ENCODE data around the gene CCT6A. TPM values are rescaled to one million over a fixed set of nuclear protein-coding genes. Genes with fewer than 3 reads are reported as not detected.
A peak's percentile ranks its signal among the peaks of the same experiment; 100 is the strongest.
"Not testable (repeated sequence)": the region's sequence is repeated elsewhere in the genome, so short reads cannot be mapped to it uniquely, and the experiment has no call there.

The CCT6A gene
- total RNA-seq, 4 donors from 2014 or later, result 60.0 to 99.0 (median 77.9) TPM

DNA sequence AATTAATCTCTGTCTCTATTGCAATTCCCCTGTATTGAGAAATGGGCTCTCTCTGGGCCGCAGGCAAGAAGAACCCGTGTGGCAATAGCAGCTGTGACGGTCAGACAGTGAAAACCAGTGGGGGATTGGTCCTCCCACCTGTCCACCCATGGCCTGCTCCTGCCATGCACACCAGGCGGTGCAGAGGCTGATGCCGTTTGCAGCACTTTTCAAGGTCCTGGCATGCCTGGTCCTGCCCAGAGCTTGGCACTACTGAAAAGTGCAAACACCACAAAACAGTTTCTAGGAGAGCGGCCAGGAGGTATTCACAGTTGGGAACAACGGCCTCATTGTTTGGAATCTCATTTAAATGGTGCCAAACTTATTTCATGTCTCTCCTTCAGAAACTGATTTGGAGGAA, 41.9 kb upstream of the CCT6A start:
- TF ChIP-seq POLR2A (IDR thresholded peaks at IDR 0.05), result no peak
- peak in 1 of 2 donors; percentile 67 for TF ChIP-seq EP300 (IDR thresholded peaks at IDR 0.05)
- Histone ChIP-seq H3K4me3 (no peak overlapping the region), H3K27me3 (no peaks in the 10 kb centered on the region), H3K4me1 (peaks cover 0 to 32% (median 0%) of the 10 kb centered on the region in 4 donors), H3K27ac (peak overlapping the region; percentile 15 to 86 (median 61)), H3K36me3 (peaks cover 0 to 39% (median 0%) of the 10 kb centered on the region in 3 donors), H3K9me3 (no peaks in the 10 kb centered on the region)
- no peak for DNase-seq (ENCODE audit: low spot score in 2 of 2)
- WGBS, 2 donors, result 31 to 41% methylated on average over 7 of the region's 7 CpGs

DNA sequence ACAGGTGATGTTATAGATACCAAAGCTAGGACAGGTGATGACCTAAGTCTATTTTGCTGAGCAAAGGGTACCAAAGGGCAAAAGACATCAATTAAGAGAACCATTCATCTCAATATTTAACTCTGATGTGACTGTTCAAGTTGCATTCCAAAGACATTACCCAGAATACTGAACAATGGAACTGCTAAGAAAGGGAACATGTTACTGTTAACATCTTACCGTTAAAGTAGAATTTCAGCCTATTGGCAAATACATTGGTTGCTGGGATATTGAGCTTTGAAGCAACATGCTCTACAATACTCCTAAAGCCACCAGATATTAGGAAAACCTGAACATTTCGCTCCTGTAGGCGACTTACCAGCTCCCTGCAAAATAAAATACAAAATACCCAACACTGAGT, 34.5 kb upstream of the CCT6A start:
- peaks cover 0 to 88% (median 0%) of the 10 kb centered on the region in 3 donors for H3K36me3 ChIP-seq
- H3K27ac ChIP-seq; H3K9me3 ChIP-seq; H3K4me1 ChIP-seq; H3K4me3 ChIP-seq; H3K27me3 ChIP-seq; DNase-seq (ENCODE audit: low spot score in 2 of 2): not testable (repeated sequence)
- 91% methylated on average over 3 of the region's 3 CpGs for WGBS, 2 donors

DNA sequence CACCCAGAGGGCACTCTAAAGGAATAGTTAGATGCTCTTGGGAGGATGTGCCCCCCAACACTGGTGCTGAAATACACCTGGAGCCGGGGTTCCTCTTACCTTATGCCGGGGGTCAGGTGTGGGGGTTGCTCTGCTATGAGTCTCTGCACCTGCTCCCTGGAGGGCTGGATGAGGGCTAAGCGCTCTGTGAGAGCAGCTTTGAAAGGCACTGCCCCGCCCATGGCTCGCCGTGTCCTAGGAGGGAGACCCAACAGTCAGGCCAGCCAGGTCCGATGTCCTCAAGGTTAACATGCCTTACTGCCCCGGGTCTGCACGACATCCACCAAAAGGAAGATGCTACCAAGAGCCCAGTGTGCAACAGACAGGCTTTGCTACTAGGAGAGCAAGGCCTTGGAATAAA, 32.1 kb upstream of the CCT6A start:
- Histone ChIP-seq H3K9me3 (no peaks in the 10 kb centered on the region), H3K36me3 (peaks cover 0 to 73% (median 0%) of the 10 kb centered on the region in 3 donors), H3K4me1 (no peaks in the 10 kb centered on the region), H3K4me3 (no peak overlapping the region), H3K27ac (no peak overlapping the region), H3K27me3 (no peaks in the 10 kb centered on the region)
- 78 to 82% methylated on average over 9 of the region's 9 CpGs for WGBS, 2 donors
- TF ChIP-seq POLR2A (IDR thresholded peaks at IDR 0.05) (no peak), EP300 (IDR thresholded peaks at IDR 0.05) (no peak)
- TF ChIP-seq, protein P1, sequence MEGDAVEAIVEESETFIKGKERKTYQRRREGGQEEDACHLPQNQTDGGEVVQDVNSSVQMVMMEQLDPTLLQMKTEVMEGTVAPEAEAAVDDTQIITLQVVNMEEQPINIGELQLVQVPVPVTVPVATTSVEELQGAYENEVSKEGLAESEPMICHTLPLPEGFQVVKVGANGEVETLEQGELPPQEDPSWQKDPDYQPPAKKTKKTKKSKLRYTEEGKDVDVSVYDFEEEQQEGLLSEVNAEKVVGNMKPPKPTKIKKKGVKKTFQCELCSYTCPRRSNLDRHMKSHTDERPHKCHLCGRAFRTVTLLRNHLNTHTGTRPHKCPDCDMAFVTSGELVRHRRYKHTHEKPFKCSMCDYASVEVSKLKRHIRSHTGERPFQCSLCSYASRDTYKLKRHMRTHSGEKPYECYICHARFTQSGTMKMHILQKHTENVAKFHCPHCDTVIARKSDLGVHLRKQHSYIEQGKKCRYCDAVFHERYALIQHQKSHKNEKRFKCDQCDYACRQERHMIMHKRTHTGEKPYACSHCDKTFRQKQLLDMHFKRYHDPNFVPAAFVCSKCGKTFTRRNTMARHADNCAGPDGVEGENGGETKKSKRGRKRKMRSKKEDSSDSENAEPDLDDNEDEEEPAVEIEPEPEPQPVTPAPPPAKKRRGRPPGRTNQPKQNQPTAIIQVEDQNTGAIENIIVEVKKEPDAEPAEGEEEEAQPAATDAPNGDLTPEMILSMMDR (IDR thresholded peaks at IDR 0.05), result no peak
- DNase-seq (ENCODE audit: low spot score in 2 of 2), result no peak

DNA sequence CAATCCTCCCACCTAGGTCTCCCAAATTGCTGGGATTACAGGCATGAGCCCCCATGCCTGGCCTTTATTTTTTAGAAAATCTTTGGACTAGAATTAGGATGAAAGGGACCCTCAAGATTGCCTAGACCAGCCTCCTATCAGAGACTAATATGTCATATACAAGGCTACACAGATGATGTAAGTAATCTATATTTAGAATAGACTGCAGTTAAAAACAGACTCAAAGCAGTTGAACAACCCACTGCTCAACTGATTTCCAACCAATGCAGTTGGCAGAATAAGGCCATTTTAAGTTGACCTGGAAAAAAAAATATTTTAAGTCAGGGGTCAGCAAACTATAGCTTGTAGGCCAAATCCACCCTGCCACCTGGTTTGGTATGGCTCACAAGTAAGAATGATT, 28.1 kb upstream of the CCT6A start:
- Histone ChIP-seq H3K4me3 (no peak overlapping the region), H3K36me3 (peaks cover 0 to 53% (median 0%) of the 10 kb centered on the region in 3 donors), H3K9me3 (no peaks in the 10 kb centered on the region), H3K4me1 (no peaks in the 10 kb centered on the region), H3K27me3 (no peaks in the 10 kb centered on the region), H3K27ac (no peak overlapping the region)
- no peak for TF ChIP-seq POLR2A (IDR thresholded peaks at IDR 0.05)
- TF ChIP-seq, protein P1 (IDR thresholded peaks at IDR 0.05), result no peak
- TF ChIP-seq EP300 (IDR thresholded peaks at IDR 0.05), result no peak
- no peak for DNase-seq (ENCODE audit: low spot score in 2 of 2)

DNA sequence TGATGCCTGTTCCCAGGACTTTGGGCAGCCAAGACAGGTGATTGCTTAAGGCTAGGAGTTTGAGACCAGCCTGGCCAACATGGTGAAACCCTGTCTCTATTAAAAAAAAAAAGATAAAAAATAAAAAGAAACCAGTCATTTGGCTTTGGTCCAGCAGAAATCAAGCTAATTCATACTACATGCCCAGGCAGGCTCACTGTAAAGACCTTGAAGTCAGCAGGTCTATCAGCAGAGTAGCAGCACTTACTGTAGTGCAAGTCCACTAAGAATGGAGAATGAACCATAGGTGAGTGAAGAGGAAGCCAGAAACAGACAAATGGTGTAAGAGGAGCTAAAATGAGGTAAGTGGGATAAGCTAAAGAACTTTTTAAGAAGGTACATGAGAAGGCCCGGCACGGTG, 25.0 kb upstream of the CCT6A start:
- WGBS, 2 donors, result 73 to 92% methylated on average over 2 of the region's 2 CpGs
- Histone ChIP-seq H3K9me3 (no peaks in the 10 kb centered on the region), H3K4me3 (no peak overlapping the region), H3K4me1 (no peaks in the 10 kb centered on the region), H3K27ac (no peak overlapping the region), H3K27me3 (no peaks in the 10 kb centered on the region), H3K36me3 (peaks cover 0 to 53% (median 0%) of the 10 kb centered on the region in 3 donors)
- no peak for DNase-seq (ENCODE audit: low spot score in 2 of 2)
- TF ChIP-seq EP300 (IDR thresholded peaks at IDR 0.05) (no peak), POLR2A (IDR thresholded peaks at IDR 0.05) (no peak)
- TF ChIP-seq, protein P1 (IDR thresholded peaks at IDR 0.05), result no peak

DNA sequence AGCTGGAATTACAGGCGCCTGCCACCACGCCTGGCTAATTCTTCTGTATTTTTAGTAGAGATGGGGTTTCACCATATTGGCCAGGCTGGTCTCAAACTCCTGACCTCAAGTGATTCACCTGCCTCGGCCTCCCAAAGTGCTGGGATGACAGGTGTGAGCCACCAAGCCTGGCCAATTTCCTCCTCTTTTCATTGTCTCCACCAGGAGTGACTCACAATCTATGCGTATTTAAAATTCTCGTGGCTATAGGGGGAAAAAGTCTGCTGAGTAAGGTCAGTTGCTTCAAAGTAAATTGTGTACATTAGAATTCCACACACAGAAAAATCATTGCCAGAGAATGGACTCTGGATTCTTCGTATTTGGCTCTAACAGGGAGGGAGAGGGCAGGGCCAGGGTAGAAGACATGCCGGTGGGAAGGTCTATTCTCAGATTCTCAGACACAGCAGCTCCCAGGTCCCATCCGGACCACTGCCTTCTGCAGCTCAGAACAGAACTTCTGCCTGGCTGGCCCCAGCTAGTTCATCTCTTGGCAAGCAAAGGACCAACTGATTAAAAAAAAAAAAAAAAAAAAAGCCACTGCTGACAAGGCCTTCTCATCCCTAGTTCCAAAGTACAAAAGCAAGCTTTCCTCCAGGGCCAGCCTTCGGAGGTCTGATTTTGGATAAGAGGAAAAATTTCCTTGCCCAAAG, 22.5 kb upstream of the CCT6A start:
- Histone ChIP-seq H3K27ac (no peak overlapping the region), H3K36me3 (peaks cover 0 to 47% (median 0%) of the 10 kb centered on the region in 3 donors), H3K4me3 (no peak overlapping the region), H3K27me3 (no peaks in the 10 kb centered on the region), H3K9me3 (no peaks in the 10 kb centered on the region), H3K4me1 (peaks cover 0 to 7% (median 3%) of the 10 kb centered on the region in 4 donors)
- TF ChIP-seq EP300 (IDR thresholded peaks at IDR 0.05) (no peak), POLR2A (IDR thresholded peaks at IDR 0.05) (no peak)
- TF ChIP-seq, protein P1 (IDR thresholded peaks at IDR 0.05), result no peak
- 90 to 92% methylated on average over 9 of the region's 9 CpGs for WGBS, 2 donors
- DNase-seq (ENCODE audit: low spot score in 2 of 2), result no peak

Measured in tibial nerve (tissue), 4 donors.